Sigmoid colon (tissue), 4 donors: ENCODE results near the gene NRXN3.

ENCODE experiments used
- EP300 ChIP-seq, 4 donors: sonication (generic); formaldehyde crosslinking; IDR thresholded peaks; one replicate each; pipeline ENCODE4 v1.6.1; 2017; ENCODE audit warnings: antibody characterized with exemption in 4 of 4
- POLR2A ChIP-seq, 2 donors: fragments of 450-650 bp; IDR thresholded peaks; one replicate each; pipeline ENCODE4 v1.6.1; 2016; ENCODE audit warnings: antibody characterized with exemption in 2 of 2, mild to moderate bottlenecking in 2 of 2, moderate library complexity in 2 of 2
- TF ChIP-seq, protein P1 (sequence below), 4 experiments: fragments of 450-650 bp in 3 of 4; fragments of 200-600 bp in 1 of 4; IDR thresholded peaks; one replicate each; pipeline ENCODE4 v1.5.1; 2016 to 2019; ENCODE audit warnings: antibody characterized with exemption in 4 of 4, mild to moderate bottlenecking in 3 of 4, moderate library complexity in 2 of 4

DNA sequence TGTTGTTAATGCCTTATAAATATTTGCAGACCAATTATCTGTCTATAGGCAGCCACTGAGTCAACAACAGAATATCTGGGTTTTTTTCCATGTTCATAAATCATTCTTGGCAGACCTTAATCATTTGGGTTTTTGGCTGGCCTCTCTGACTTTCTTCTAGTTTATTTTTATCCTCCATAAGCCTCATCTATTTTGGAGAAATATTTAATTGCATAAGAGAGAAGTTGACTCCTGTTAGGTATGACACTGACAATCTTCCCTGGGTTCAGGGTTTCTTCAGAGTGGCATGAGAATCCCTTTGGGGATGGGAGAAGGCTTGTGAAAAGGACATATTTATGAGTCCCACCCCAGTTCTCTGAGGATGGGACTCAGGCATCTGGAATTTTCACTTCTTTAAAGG is 299.8 kb downstream of the NRXN3 start:
- TF ChIP-seq, protein P1, sequence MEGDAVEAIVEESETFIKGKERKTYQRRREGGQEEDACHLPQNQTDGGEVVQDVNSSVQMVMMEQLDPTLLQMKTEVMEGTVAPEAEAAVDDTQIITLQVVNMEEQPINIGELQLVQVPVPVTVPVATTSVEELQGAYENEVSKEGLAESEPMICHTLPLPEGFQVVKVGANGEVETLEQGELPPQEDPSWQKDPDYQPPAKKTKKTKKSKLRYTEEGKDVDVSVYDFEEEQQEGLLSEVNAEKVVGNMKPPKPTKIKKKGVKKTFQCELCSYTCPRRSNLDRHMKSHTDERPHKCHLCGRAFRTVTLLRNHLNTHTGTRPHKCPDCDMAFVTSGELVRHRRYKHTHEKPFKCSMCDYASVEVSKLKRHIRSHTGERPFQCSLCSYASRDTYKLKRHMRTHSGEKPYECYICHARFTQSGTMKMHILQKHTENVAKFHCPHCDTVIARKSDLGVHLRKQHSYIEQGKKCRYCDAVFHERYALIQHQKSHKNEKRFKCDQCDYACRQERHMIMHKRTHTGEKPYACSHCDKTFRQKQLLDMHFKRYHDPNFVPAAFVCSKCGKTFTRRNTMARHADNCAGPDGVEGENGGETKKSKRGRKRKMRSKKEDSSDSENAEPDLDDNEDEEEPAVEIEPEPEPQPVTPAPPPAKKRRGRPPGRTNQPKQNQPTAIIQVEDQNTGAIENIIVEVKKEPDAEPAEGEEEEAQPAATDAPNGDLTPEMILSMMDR (IDR thresholded peaks at IDR 0.05) = no peak
- TF ChIP-seq POLR2A (IDR thresholded peaks at IDR 0.05) (no peak), EP300 (IDR thresholded peaks at IDR 0.05) (no peak)
